ENCODE results near the gene PSMD14. TPM values are rescaled to one million over a fixed set of nuclear protein-coding genes. Genes with fewer than 3 reads are reported as not detected.

PSMD14 gene
- 71.4 and 98.7 TPM in 2 replicates for total RNA-seq

DNA sequence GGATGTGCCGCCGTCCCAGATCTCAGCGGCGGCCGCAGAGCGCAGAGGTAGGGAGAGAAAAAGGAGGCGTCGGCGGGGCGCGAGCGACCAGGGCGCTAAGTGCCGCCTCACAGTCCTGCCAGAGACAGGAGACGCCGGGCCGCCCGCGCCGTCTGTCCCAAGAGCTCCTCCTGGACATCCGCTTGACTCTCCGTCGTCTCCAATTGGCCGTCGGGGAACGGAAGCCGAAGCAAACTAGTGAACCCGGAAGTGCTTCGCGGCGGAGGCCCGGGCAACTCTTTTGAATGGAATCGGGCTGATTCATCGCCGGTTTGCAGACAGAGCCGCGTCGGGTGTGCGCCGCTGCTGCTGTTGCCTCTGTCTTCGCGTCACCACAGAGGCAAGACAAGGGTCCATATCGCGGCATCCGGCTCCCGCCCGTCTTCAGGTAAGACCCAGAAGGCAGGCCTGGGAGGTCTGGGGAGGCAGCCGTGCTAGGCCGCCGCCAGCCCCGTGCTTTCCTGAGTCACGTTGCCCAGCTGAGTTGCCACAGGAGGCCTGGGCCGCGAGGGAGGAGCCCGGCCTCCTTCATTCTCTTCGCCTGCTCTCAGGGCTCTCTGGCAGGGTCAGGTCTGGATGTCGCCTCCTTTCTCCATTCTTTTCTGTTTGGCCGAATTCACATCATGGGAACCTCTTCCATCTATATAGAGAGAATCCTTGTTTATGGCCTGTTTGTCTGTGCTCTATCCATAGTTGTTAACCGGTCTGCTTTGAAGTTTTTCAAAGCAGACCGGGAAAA is at the start of gene PSMD14:
PSMD14 (plus strand) TSS at position 248 of the 778 bp plus-strand sequence. CDS start 10,401 bp downstream, outside the sequence.

DNA sequence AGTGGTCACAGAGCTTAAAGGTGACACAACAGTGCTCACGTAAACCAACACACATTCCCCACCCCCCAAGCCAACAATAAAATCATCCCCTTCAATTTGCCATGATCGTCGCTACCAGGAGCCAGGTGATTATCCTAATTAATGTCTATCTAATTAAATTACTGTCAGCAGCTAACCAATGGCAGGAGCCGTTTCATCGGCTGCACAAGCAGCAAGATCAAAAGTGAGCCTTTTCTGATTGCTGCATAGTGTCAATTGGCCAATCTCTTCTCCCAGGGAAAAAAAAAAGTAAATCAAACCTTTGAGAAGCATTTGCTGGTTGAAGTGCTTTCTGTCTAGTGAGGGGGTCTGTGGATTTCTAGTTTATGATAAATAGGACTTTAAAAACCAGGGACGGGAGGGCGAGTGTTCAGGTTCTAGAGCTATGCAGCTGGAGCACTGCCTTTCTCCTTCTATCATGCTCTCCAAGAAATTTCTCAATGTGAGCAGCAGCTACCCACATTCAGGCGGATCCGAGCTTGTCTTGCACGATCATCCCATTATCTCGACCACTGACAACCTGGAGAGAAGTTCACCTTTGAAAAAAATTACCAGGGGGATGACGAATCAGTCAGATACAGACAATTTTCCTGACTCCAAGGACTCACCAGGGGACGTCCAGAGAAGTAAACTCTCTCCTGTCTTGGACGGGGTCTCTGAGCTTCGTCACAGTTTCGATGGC is 107.9 kb downstream of the PSMD14 start, which contains the start of gene TBR1:
TBR1 (plus strand) TSS at position 311 of the 721 bp plus-strand sequence; CDS start at position 425, 114 bp downstream.

Other genes with a start within 250 kb of the PSMD14 start
- 27.6 and 28.5 TPM in 2 replicates for gene TANK, start 148.0 kb upstream of the PSMD14 start, total RNA-seq
- not detected in 2 replicates for gene TBR1, start 107.9 kb downstream of the PSMD14 start, total RNA-seq